Epithelial cell of proximal tubule (primary cell): Measurements from ENCODE around the gene MFN2. TPM values are rescaled to one million over a fixed set of nuclear protein-coding genes. Genes with fewer than 3 reads are reported as not detected.

Source experiments
- DNase-seq: peaks from one replicate; pipeline ENCODE4 v3.0.0-alpha.2; 2011; ENCODE audit warnings: low read depth
- H3K4me3 ChIP-seq: 2 replicates; pipeline ENCODE4 v1.5.1; 2011; ENCODE audit warnings: low read depth, mild to moderate bottlenecking, low read length
- total RNA-seq: library from RNA; depleted of rRNA; stranded (reverse); fragments of >200 nt; gene quantifications from 2 replicates; pipeline ENCODE4 v1.2.3, GENCODE V29; 2015
- TF ChIP-seq, protein P1 (sequence below): conservative IDR thresholded peaks from 2 replicates; pipeline ENCODE4 v1.5.1; 2012; ENCODE audit warnings: low read depth, mild to moderate bottlenecking, low read length

Gene MFN2
- total RNA-seq, 1 donor from 2014 or later = 53.6 TPM

GRCh38 chr1:12056331-12056841 is 76.1 kb downstream of the MFN2 start:
- DNase-seq = no peak
- TF ChIP-seq, protein P1, sequence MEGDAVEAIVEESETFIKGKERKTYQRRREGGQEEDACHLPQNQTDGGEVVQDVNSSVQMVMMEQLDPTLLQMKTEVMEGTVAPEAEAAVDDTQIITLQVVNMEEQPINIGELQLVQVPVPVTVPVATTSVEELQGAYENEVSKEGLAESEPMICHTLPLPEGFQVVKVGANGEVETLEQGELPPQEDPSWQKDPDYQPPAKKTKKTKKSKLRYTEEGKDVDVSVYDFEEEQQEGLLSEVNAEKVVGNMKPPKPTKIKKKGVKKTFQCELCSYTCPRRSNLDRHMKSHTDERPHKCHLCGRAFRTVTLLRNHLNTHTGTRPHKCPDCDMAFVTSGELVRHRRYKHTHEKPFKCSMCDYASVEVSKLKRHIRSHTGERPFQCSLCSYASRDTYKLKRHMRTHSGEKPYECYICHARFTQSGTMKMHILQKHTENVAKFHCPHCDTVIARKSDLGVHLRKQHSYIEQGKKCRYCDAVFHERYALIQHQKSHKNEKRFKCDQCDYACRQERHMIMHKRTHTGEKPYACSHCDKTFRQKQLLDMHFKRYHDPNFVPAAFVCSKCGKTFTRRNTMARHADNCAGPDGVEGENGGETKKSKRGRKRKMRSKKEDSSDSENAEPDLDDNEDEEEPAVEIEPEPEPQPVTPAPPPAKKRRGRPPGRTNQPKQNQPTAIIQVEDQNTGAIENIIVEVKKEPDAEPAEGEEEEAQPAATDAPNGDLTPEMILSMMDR = no peak
- no peak overlapping the region for H3K4me3 ChIP-seq

GRCh38 chr1:12057382-12057781 is 77.1 kb downstream of the MFN2 start:
- TF ChIP-seq, protein P1 = no peak
- H3K4me3 ChIP-seq = no peak overlapping the region
- no peak for DNase-seq

DNA sequence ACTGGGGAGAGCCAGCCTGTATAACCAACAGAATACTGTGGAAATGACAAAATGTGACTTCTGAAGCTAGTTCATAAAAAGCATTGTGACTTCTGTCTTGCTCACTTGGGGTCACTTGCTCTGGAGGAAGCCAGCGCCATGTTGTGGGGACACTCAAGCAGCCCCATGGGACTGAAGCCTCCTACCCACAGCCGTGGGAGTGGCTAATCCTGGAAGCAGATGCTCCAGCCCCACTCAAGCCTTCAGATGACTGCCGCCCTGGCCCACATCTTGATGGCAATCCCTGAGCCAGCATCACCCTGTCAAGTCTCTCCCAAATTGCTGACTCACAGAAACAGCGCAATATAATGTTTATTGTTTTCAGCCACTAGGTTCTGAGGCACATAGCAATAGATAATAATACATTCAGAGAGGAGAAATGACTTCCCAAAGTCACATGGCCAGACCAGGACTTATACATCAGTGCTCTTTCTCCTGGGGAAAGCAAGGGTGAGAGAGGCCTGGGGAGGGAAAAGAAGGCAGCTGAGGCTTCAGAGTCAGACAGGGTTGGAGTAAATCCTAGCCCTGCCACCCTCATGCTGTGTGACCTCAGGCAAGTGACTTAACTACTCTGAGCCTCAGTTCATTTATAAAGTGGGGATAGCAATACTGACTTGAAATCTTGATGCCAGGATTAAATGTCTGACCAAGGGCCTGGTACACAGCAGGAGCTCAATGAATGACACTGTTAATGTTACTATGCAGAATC is 77.9 kb downstream of the MFN2 start:
- H3K4me3 ChIP-seq = no peak overlapping the region
- TF ChIP-seq, protein P1 = no peak

DNA sequence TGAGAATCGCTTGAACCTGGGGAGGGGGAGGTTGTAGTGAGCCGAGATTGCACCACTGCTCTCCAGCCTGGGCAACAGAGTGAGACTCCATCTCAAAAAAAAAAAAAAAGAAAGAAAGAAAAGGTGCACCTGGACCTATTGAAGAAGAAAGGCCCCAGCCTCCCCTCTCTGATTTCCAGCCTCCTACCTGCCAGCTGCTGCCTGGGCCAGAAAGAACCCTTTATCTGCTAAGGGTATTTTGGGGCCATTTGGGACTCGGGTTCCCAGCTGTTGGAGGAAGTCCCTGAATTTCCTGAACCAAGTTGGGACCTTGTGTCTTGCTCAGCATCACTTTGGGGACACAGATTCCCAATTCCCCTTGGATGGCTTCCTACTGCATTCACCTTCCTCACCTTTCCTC is 79.0 kb downstream of the MFN2 start:
- H3K4me3 ChIP-seq = no peak overlapping the region
- TF ChIP-seq, protein P1 = no peak
- DNase-seq = no peak

More for the DNA sequence above, 77.9 kb downstream of the MFN2 start:
- DNase-seq = no peak

- no peak for DNase-seq
- TF ChIP-seq, protein P1 = no peak
- no peak overlapping the region for H3K4me3 ChIP-seq
Measured at GRCh38 chr1:12059722-12060464, 79.6 kb downstream of the MFN2 start.

GRCh38 chr1:12060500-12060899 is 80.3 kb downstream of the MFN2 start:
- no peak overlapping the region for H3K4me3 ChIP-seq
- TF ChIP-seq, protein P1 = no peak
- DNase-seq = no peak

Other genes with a start within 250 kb of the MFN2 start
- 54.7 and 70.3 TPM in 2 replicates for gene AGTRAP, start 244.3 kb upstream of the MFN2 start, total RNA-seq
- gene C1orf167, start 218.3 kb upstream of the MFN2 start, total RNA-seq = not detected in 2 replicates
- gene MTHFR, start 174.5 kb upstream of the MFN2 start, total RNA-seq = 4.1 and 6.2 TPM in 2 replicates
- 6.8 and 8.0 TPM in 2 replicates for gene CLCN6, start 174.3 kb upstream of the MFN2 start, total RNA-seq
- gene NPPA, start 132.7 kb upstream of the MFN2 start, total RNA-seq = not detected in 2 replicates
- gene NPPB, start 121.5 kb upstream of the MFN2 start, total RNA-seq = 1.2 and 3.5 TPM in 2 replicates
- gene KIAA2013, start 54.0 kb upstream of the MFN2 start, total RNA-seq = 82.2 and 100 TPM in 2 replicates
- gene PLOD1, start 45.7 kb upstream of the MFN2 start, total RNA-seq = 108 and 147 TPM in 2 replicates
- 57.0 and 61.7 TPM in 2 replicates for gene MIIP, start 39.1 kb downstream of the MFN2 start, total RNA-seq
- 0.35 and 0.87 TPM in 2 replicates for gene TNFRSF8, start 82.9 kb downstream of the MFN2 start, total RNA-seq
- gene TNFRSF1B, start 186.5 kb downstream of the MFN2 start, total RNA-seq = 0.06 and 1.5 TPM in 2 replicates
- gene VPS13D, start 249.6 kb downstream of the MFN2 start, total RNA-seq = 12.8 and 13.8 TPM in 2 replicates